Stomach (tissue), 9 donors: Measurements from ENCODE around the gene PTPN2. TPM values are rescaled to one million over a fixed set of nuclear protein-coding genes. Genes with fewer than 3 reads are reported as not detected.

Experiments
- DNase-seq, 2 donors: peaks; one replicate each; pipeline versions ENCODE4 v3.0.0 to v3.0.0-alpha.2; 2013 to 2019
- H3K27ac ChIP-seq, 5 donors: fragments of 200-600 bp in 4 of 5; sonication (generic) in 4 of 5; one replicate each; pipeline ENCODE4 v1.5.1; 2013 to 2019; ENCODE audit warnings: mild to moderate bottlenecking in 1 of 5, moderate library complexity in 1 of 5
- H3K27me3 ChIP-seq, 3 donors: fragments of 200-600 bp; sonication (generic); one replicate each; pipeline ENCODE4 v1.5.1; 2017 to 2019; ENCODE audit warnings: mixed run types in 1 of 3
- H3K36me3 ChIP-seq, 4 donors: fragments of 200-600 bp; sonication (generic); 1 replicate in 3 of 4; 2 replicates in 1 of 4; pipeline ENCODE4 v1.5.1; 2016 to 2019
- H3K4me1 ChIP-seq, 4 donors: fragments of 200-600 bp; sonication (generic); one replicate each; pipeline ENCODE4 v1.5.1; 2016 to 2019
- H3K4me3 ChIP-seq, 4 donors: fragments of 200-600 bp; sonication (generic) in 3 of 4; one replicate each; pipeline ENCODE4 v1.5.1; 2016 to 2019; ENCODE audit warnings: mild to moderate bottlenecking in 1 of 4
- H3K9me3 ChIP-seq, 4 donors: fragments of 200-600 bp; sonication (generic); one replicate each; pipeline ENCODE4 v1.5.1; 2016 to 2019
- CTCF ChIP-seq, 7 experiments: fragments of 450-650 bp in 4 of 7; fragments of 200-600 bp in 3 of 7; sonication (generic) in 3 of 7; IDR thresholded peaks; one replicate each; pipeline ENCODE4 v1.5.1; 2016 to 2019; ENCODE audit warnings: antibody characterized with exemption in 7 of 7, control low read depth in 2 of 7, mild to moderate bottlenecking in 1 of 7
- EP300 ChIP-seq: sonication (generic); formaldehyde crosslinking; IDR thresholded peaks from one replicate; pipeline ENCODE4 v1.6.1; 2017; ENCODE audit warnings: antibody characterized with exemption
- POLR2A ChIP-seq, 4 donors: fragments of 450-650 bp; IDR thresholded peaks; one replicate each; pipeline ENCODE4 v1.6.1; 2016; ENCODE audit warnings: antibody characterized with exemption in 4 of 4, control low read depth in 2 of 4, mild to moderate bottlenecking in 1 of 4, moderate library complexity in 1 of 4
- POLR2AphosphoS5 ChIP-seq, 3 donors: sonication (generic); formaldehyde crosslinking; IDR thresholded peaks; one replicate each; pipeline ENCODE4 v1.6.1; 2016; ENCODE audit warnings: antibody characterized with exemption in 3 of 3
- WGBS, 5 donors: extraction: QIAGEN DNeasy Blood & Tissue Kit in 3 of 5; methylation state at CpG; one replicate each; pipeline versions ENCODE4 v1.1.5 to v1.1.7; 2013 to 2018; 5-methylcytosine and 5-hydroxymethylcytosine counted together
- intact Hi-C: fragments of 100-400 bp; cut with DNase I; formaldehyde crosslinking; loops from one replicate; pipeline ENCODE4 v1.15.1; 2023; ENCODE audit warnings: low total_unique reads
- polyA plus RNA-seq, 3 donors: library from polyadenylated mRNA; stranded (reverse); fragments of 200-250 nt; gene quantifications; one replicate each; pipeline ENCODE4 v1.2.3, GENCODE V29; 2013
- total RNA-seq, 5 donors: library from RNA; depleted of rRNA; stranded (reverse); fragments of >200 nt; gene quantifications; one replicate each; pipeline versions ENCODE4 v1.1.0 to v1.2.3, GENCODE V29; 2014 to 2016
- donor health status: healthy with polysubstance abuse.
- donor health status: Bipolar disorder and iron deficiency.
- donor health status: healthy.

The PTPN2 gene
- total and polyA plus RNA-seq, 8 donors: 5.8 to 66.7 (median 30.3) TPM

GRCh38 chr18:12751891-12752290, 132.1 kb downstream of the PTPN2 start:
- Histone ChIP-seq H3K4me1 (no peaks in the 10 kb centered on the region), H3K9me3 (no peaks in the 10 kb centered on the region), H3K27ac (no peak overlapping the region), H3K36me3 (no peaks in the 10 kb centered on the region), H3K27me3 (no peaks in the 10 kb centered on the region), H3K4me3 (no peak overlapping the region)
- WGBS, 5 donors: 77 to 88% (median 82%) methylated on average over 4 of the region's 4 CpGs
- intact Hi-C loops: no loop called here
- no peak for DNase-seq
- TF ChIP-seq CTCF (IDR thresholded peaks at IDR 0.05) (no peak), EP300 (no peak), POLR2A (IDR thresholded peaks at IDR 0.05) (no peak), POLR2AphosphoS5 (IDR thresholded peaks at IDR 0.05) (no peak)

- H3K4me3 ChIP-seq: no peak overlapping the region
- DNase-seq: no peak
- intact Hi-C loops: no loop called here
- H3K9me3 ChIP-seq: no peaks in the 10 kb centered on the region
- no peaks in the 10 kb centered on the region for H3K36me3 ChIP-seq
- TF ChIP-seq POLR2AphosphoS5 (IDR thresholded peaks at IDR 0.05): no peak
- TF ChIP-seq EP300: no peak
- TF ChIP-seq CTCF (IDR thresholded peaks at IDR 0.05): no peak
- no peak for TF ChIP-seq POLR2A (IDR thresholded peaks at IDR 0.05)
- no peaks in the 10 kb centered on the region for H3K4me1 ChIP-seq
- no peak overlapping the region for H3K27ac ChIP-seq
- 81 to 96% (median 88%) methylated on average over 5 of the region's 5 CpGs for WGBS, 5 donors
- no peaks in the 10 kb centered on the region for H3K27me3 ChIP-seq
Measured at GRCh38 chr18:12751503-12751884, 132.5 kb downstream of the PTPN2 start.

- TF ChIP-seq CTCF (IDR thresholded peaks at IDR 0.05): no peak
- TF ChIP-seq POLR2AphosphoS5 (IDR thresholded peaks at IDR 0.05): no peak
- no peak for TF ChIP-seq POLR2A (IDR thresholded peaks at IDR 0.05)
- TF ChIP-seq EP300: no peak
- no peaks in the 10 kb centered on the region for H3K27me3 ChIP-seq
- DNase-seq: no peak
- H3K4me3 ChIP-seq: no peak overlapping the region
- WGBS, 5 donors: 92 to 94% (median 94%) methylated on average over 16 to 18 of the region's 18 CpGs
- intact Hi-C loops: no loop called here
- no peak overlapping the region for H3K27ac ChIP-seq
- H3K36me3 ChIP-seq: no peaks in the 10 kb centered on the region
- no peaks in the 10 kb centered on the region for H3K4me1 ChIP-seq
- no peaks in the 10 kb centered on the region for H3K9me3 ChIP-seq
Measured at GRCh38 chr18:12750715-12751502, 133.1 kb downstream of the PTPN2 start.

- H3K4me3 ChIP-seq: no peak overlapping the region
- H3K36me3 ChIP-seq: no peaks in the 10 kb centered on the region
- WGBS, 5 donors: 72 to 80% (median 78%) methylated on average over 14 of the region's 14 CpGs
- intact Hi-C loops: no loop called here
- TF ChIP-seq EP300 (no peak), POLR2A (IDR thresholded peaks at IDR 0.05) (no peak), CTCF (IDR thresholded peaks at IDR 0.05) (no peak), POLR2AphosphoS5 (IDR thresholded peaks at IDR 0.05) (no peak)
- DNase-seq: peak in 1 of 2 donors; percentile 26
- no peaks in the 10 kb centered on the region for H3K27me3 ChIP-seq
- H3K9me3 ChIP-seq: no peaks in the 10 kb centered on the region
- no peaks in the 10 kb centered on the region for H3K4me1 ChIP-seq
- H3K27ac ChIP-seq: no peak overlapping the region
Measured at GRCh38 chr18:12750076-12750714, 133.8 kb downstream of the PTPN2 start.
